ENCODE results near the gene HSD3B1. TPM values are rescaled to one million over a fixed set of nuclear protein-coding genes. Genes with fewer than 3 reads are reported as not detected.

HSD3B1 gene
- total RNA-seq = not detected
- long read RNA-seq = 0 reads

- DNase-seq (ENCODE audit: low spot score) = no peak
- intact Hi-C loops (cut with DNase I) = no loop called here
These were observed at the start of gene HSD3B1 for GRCh38 chr1:119506941-119507340. TSS of gene HSD3B1 (plus strand) at chr1:119507210. CDS start at chr1:119507477, 267 bp downstream.

GRCh38 chr1:119462964-119463363 is 44.0 kb upstream of the HSD3B1 start:
- intact Hi-C loops (cut with DNase I) = no loop called here

DNA sequence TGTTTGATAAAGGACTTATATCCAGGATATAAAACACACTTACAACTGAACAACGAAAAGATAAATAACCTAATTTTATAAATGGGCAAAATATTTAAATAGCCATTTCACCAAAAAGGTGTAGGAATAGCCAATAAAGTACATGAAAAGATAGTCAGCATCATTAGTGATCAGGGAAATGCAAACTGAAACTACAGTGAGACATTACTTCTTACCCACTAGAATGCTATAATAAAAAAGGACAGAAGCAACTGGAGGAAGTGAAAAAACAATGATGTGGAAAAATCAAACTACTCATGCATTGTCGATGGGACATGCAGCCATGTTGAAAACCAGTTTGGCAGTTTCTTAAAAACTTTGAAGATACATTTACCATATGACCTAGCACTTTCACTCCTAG is 43.4 kb upstream of the HSD3B1 start:
- DNase-seq (ENCODE audit: low spot score) = no peak
- intact Hi-C loops (cut with DNase I) = no loop called here

More at GRCh38 chr1:119462964-119463363, 44.0 kb upstream of the HSD3B1 start:
- no peak for DNase-seq (ENCODE audit: low spot score)

DNA sequence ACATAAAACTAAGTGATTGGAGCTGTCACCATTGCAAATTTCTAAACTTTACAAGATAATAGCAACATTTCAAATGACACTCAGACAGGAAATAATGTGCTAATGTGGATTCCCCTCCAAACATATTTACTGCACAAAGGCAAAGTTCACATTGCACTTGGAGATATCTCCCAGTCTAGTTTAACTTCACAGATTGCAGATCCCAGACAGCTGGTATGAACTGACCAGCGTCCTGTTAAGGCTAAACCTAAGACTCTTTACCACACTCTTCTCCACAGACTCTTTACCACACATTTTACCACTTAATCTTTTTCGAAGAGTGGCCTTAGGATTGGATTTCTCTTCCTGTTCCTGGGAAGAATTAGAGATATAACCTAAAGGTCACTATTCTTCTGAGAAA is 40.6 kb upstream of the HSD3B1 start:
- no peak for DNase-seq (ENCODE audit: low spot score)
- intact Hi-C loops (cut with DNase I) = no loop called here

DNA sequence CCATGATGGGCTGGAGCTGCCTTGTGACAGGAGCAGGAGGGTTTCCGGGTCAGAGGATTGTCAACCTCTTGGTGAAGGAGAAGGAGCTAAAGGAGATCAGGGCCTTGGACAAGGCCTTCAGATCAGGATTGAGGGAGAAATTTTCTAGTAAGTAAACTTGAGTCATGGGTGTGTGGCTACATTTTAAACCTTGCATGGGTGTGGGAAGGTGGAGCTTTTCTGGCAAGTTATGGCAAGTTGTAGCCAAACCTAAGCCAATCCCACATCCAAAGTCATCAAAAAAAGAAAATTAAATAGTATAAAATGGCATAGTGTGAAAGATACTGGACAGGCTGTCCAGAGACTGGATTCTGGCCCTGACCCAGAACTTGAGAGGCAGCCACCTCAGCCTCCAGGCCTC is 39.8 kb upstream of the HSD3B1 start:
- DNase-seq (ENCODE audit: low spot score) = no peak
- intact Hi-C loops (cut with DNase I) = no loop called here

GRCh38 chr1:119467857-119468668 is 38.9 kb upstream of the HSD3B1 start:
- intact Hi-C loops (cut with DNase I) = no loop called here
- DNase-seq (ENCODE audit: low spot score) = no peak

DNA sequence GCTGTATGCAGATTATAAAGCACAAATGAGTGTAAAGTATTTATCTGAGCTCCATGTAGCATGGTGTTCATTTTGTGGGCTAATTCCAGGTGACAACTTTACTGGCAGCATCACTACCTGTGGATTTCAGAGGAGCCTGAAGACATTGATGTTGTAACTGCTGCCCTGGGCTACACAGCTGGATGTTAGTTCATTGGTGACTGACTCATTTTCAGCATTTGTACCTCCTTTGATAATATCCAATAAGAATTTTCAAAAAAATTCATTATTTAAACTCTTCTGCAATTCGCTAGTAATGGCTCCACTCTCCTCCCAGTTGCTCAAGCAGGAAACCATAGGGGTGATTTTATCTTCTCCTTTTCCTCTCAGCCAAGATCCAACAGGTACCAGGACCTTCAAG is 37.3 kb upstream of the HSD3B1 start:
- DNase-seq (ENCODE audit: low spot score) = no peak
- intact Hi-C loops (cut with DNase I) = no loop called here

DNA sequence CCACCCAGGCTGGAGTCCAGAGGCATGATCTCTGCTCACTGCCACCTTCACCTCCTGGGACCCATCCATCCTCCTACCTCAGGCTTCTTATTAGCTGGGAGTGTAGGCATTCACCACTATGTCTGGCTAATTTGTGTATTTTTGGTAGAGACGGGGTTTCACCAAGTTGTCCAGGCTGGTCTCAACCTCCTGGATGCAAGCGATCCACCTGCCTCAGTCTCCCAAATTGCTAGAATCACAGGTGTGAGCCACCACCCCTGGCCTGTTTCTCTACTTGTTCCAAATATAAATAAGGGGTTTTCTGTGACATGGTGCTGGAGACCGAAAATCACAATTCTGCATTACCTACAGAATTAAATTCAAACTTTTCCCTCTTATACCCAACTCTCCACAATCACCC is 36.6 kb upstream of the HSD3B1 start:
- intact Hi-C loops (cut with DNase I) = no loop called here
- no peak for DNase-seq (ENCODE audit: low spot score)

- no peak for DNase-seq (ENCODE audit: low spot score)
- intact Hi-C loops (cut with DNase I) = no loop called here
These were observed 36.1 kb upstream of the HSD3B1 start for GRCh38 chr1:119470958-119471357.

DNA sequence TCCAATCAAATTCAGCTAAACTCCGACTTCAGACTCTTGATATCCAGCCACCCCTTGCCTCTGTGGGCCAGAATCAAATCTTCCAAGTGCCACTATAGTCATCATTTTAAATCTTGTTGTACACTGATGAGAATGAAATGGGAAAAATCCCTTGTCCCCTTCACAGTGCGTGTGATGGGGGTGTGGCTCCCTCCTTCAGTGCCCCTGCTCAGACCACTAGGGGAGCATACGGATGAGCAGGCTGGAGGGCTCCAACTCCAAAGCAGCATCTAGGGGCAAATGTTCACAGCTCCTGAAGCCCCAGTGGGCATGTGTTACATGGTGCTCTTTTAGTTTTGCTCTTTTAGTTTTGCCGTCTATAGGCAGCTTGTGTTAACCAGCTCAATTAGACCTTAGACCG is 35.4 kb upstream of the HSD3B1 start:
- intact Hi-C loops (cut with DNase I) = no loop called here

GRCh38 chr1:119472080-119472818 is 34.8 kb upstream of the HSD3B1 start:
- no peak for DNase-seq (ENCODE audit: low spot score)
- intact Hi-C loops (cut with DNase I) = no loop called here

More for the DNA sequence above, 35.4 kb upstream of the HSD3B1 start:
- DNase-seq (ENCODE audit: low spot score) = no peak

- intact Hi-C loops (cut with DNase I) = no loop called here
- no peak for DNase-seq (ENCODE audit: low spot score)
These were observed 34.2 kb upstream of the HSD3B1 start for GRCh38 chr1:119472819-119473175.

DNA sequence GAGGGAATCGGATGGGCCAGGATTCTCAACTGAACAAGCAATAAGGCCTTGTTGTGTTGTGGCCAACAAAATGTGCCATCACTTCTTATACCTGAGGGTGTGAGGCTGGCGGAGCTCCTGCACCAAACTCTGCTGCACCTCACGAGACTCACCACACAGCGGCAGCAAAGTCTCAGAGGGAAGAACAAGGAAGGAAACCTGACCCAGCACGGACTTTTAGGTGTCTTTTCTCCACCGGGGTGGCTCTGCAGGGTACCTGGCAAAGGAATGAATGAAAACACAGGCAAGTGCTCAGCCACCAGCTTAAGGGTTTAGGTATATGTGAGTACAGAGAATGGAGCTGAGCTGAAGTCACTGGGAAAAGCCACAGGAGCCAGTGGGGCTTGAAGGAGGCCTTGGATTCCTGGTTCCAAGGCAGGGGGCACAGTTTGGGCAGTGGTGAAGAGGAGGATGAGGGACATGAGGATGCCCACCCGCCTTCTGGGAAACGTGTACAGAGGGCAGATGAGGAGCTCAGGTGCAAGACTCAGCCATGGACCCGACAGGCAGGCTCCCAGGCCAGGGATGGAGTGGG is 31.1 kb upstream of the HSD3B1 start:
- DNase-seq (ENCODE audit: low spot score) = no peak
- intact Hi-C loops (cut with DNase I) = loop anchor here (5.0 kb wide), 1 partner anchor 186 kb away; no protein-coding TSS in a partner anchor

DNA sequence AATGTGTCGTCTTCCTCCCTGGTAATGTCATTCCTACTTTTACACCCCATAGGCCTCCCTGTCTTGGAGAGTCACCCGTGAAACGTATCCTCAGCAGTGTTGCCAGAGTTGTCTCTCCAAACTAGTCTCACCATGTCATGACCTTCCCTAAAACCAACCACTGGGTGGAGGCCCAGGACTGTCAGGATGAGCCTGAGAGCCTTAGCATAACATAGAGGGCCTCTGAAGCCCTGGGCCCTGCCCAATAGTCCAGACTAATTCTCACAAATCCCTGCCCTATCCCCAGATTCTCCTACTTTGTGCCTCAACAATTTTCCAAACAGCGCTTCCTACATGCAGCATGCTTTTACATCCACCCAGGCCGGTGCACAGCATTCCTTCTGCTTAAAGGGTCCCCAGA is 29.3 kb upstream of the HSD3B1 start:
- DNase-seq (ENCODE audit: low spot score) = no peak
- intact Hi-C loops (cut with DNase I) = loop anchor here (5.0 kb wide), 1 partner anchor 185 kb away; no protein-coding TSS in a partner anchor

- intact Hi-C loops (cut with DNase I) = no loop called here
- no peak for DNase-seq (ENCODE audit: low spot score)
These were observed 26.8 kb upstream of the HSD3B1 start for GRCh38 chr1:119480175-119480574.

DNA sequence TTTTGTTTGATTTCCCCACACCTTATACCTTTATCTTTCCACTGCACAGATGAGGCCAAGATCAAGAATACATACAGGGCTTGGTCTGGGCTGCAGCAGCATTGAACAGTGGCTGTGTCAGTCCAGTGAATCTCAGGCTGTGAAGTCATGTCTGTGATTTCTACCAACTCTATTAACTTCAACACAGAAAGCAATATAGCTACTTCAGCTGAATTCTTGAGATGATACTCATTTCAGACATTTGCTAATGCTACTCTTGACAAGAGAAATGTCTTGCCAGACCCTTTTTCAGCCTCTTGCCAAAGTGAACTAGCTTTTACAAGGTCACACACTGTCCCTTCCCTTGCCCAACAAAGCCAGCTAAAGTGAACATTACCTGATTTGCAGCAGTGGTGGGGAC is 25.1 kb upstream of the HSD3B1 start:
- intact Hi-C loops (cut with DNase I) = no loop called here
- no peak for DNase-seq (ENCODE audit: low spot score)

- DNase-seq (ENCODE audit: low spot score) = no peak
- intact Hi-C loops (cut with DNase I) = no loop called here
These were observed 24.2 kb upstream of the HSD3B1 start for GRCh38 chr1:119482517-119483425.

- intact Hi-C loops (cut with DNase I) = no loop called here
- no peak for DNase-seq (ENCODE audit: low spot score)
These were observed 23.4 kb upstream of the HSD3B1 start for GRCh38 chr1:119483441-119484200.

DNA sequence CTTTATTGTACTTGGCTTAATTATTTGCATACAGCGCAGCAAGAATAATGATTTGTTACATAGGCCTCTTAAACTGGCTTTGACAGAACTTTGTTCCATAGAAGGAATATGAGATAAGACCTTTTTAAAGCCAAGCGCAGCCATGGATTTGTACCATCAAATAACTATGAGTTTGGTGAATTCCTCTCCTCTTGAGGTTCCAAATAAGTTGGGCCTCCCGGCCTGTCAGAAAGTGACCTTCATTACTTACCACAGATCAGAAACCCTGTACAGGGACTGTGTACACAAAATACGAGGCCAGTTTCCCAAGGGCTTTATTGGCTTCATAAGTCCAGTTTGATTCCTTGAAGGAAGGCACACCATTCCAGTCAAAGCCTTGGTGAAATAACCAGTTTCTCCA is 21.8 kb upstream of the HSD3B1 start:
- intact Hi-C loops (cut with DNase I) = no loop called here
- DNase-seq (ENCODE audit: low spot score) = no peak

Measured in cardiac septum (tissue), 1 donor.